ENCODE data around the gene ACTR3. TPM values are rescaled to one million over a fixed set of nuclear protein-coding genes. Genes with fewer than 3 reads are reported as not detected.

The ACTR3 gene
- total RNA-seq, 4 donors from 2014 or later: 70.0 to 179 (median 162) TPM

DNA sequence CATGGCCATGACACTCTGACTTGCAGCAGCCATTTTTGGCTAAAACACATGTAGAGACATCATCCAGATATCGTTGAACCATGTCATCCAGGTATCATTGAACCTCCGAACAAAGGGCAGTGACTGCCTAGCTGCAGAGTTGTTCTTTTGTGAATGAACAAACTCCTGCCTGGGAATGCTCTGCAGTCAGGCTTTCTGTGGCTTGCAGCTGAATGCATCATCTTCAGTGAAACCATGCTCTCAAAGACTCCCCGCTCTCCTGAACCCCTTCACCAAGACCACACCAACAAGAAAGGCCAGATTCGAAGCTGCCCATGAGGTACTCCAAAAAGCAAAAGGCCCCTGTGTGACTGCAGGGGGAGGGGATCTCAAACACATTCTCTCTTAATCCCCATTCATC, 118.8 kb downstream of the ACTR3 start:
- no peak for TF ChIP-seq POLR2A (IDR thresholded peaks at IDR 0.05)
- no peak for TF ChIP-seq CTCF (IDR thresholded peaks at IDR 0.05)
- Histone ChIP-seq H3K4me1 (no peaks in the 10 kb centered on the region), H3K36me3 (no peaks in the 10 kb centered on the region), H3K4me3 (no peak overlapping the region), H3K27me3 (no peaks in the 10 kb centered on the region), H3K9me3 (no peaks in the 10 kb centered on the region), H3K27ac (no peak overlapping the region)
- intact Hi-C loops (cut with DNase I; ENCODE audit: low total_unique reads): no loop called here
- no peak for DNase-seq

DNA sequence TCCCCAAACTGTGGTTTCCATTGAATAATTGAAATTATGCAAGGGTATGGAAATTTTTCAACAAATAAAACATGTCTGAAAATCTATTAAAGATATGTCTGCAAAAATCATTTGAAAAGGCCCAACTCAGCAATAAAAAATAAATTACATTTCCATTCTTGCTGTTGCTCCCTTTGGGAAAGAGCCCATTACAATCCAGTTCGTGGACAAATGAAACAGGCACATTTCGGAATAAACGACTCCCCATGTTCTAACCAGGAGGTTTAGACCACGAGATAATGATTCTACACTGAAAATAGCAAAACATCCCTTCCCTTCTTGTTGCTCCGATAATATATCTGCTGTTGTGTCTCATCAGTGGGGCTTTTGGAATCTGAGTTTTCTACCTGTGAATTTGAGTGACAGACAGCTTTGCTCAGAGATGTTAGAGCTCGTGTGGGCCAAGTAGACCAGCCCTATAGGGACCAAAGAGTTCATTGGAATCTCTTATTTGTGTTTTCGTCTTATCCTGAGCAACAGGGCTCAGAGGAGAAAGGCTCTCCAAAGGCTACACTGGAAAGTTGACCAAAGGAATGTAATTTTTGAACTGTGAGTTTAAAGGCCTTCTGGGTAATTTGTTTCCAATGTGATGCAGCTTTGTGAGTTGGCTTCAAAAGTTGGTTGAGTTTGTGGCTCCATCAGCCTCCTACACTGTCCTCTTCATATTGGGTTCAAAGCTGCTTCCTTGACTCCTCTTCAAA, 119.5 kb downstream of the ACTR3 start:
- Histone ChIP-seq H3K4me1 (no peaks in the 10 kb centered on the region), H3K9me3 (no peaks in the 10 kb centered on the region), H3K27ac (no peak overlapping the region), H3K36me3 (no peaks in the 10 kb centered on the region), H3K27me3 (no peaks in the 10 kb centered on the region), H3K4me3 (no peak overlapping the region)
- TF ChIP-seq POLR2A (IDR thresholded peaks at IDR 0.05) (no peak), CTCF (IDR thresholded peaks at IDR 0.05) (no peak)
- no peak for DNase-seq
- intact Hi-C loops (cut with DNase I; ENCODE audit: low total_unique reads): no loop called here

- Histone ChIP-seq H3K4me3 (no peak overlapping the region), H3K4me1 (no peaks in the 10 kb centered on the region), H3K36me3 (no peaks in the 10 kb centered on the region), H3K27me3 (no peaks in the 10 kb centered on the region), H3K9me3 (no peaks in the 10 kb centered on the region), H3K27ac (no peak overlapping the region)
- intact Hi-C loops (cut with DNase I; ENCODE audit: low total_unique reads): no loop called here
- DNase-seq: no peak
- TF ChIP-seq POLR2A (IDR thresholded peaks at IDR 0.05) (no peak), CTCF (IDR thresholded peaks at IDR 0.05) (no peak)
Measured at GRCh38 chr2:114010001-114010400, 120.1 kb downstream of the ACTR3 start.

DNA sequence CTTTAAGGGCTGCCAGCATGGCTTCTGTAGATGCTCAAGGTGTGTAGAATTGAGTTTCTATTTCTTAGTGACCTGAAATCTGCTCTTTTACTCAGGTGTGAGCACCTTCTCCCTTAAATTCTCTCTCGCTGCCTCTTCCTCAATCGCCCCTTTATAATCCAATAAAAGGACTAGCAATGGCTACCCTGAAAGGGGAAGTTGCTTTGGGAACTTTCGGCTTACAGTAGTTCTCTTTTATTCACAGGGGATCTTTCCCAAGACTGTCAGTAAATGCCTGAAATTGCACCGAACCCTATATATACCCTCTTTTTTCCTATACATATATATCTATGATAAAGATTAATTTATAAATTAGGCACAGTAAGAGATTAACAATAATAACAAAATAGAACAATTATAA, 121.8 kb downstream of the ACTR3 start:
- H3K4me3 ChIP-seq: no peak overlapping the region
- no peak overlapping the region for H3K27ac ChIP-seq
- DNase-seq: no peak
- no peaks in the 10 kb centered on the region for H3K4me1 ChIP-seq
- no peaks in the 10 kb centered on the region for H3K36me3 ChIP-seq
- H3K9me3 ChIP-seq: no peaks in the 10 kb centered on the region
- no peak for TF ChIP-seq CTCF (IDR thresholded peaks at IDR 0.05)
- no peak for TF ChIP-seq POLR2A (IDR thresholded peaks at IDR 0.05)
- intact Hi-C loops (cut with DNase I; ENCODE audit: low total_unique reads): no loop called here
- H3K27me3 ChIP-seq: no peaks in the 10 kb centered on the region

Small RNA genes lying within 50 kb of the gene (small RNA-seq; reads per million reads assigned to genes)
- not detected for gene RF00012

Other genes with a start within 250 kb of the ACTR3 start
- gene SLC35F5, start 133.4 kb upstream of the ACTR3 start, total RNA-seq: 100 to 1,000 TPM in 2 of 4 donors, 10 to 100 TPM in 2; 66.6 to 202 (median 139) TPM